HCT116 (cell line): ENCODE results near the gene CHD9NB. TPM values are rescaled to one million over a fixed set of nuclear protein-coding genes. Genes with fewer than 3 reads are reported as not detected.

Source experiments
- ATAC-seq: fragments of 200-7000 bp; cut with Tn5 transposase; 2 replicates; pipeline ENCODE4 v1.9.1; 2020; ENCODE audit warnings: mild to moderate bottlenecking, moderate library complexity
- BruUV-seq: library from RNA; stranded (reverse); fragments of 400-500 nt; replicated peaks from 2 replicates; lab custom pipeline; 2021; lab: Mats Ljungman, UMichigan
- CTCF ChIA-PET: fragments of 300-600 bp; sonication (Branson Sonifier 250); formaldehyde crosslinking; loops from one replicate; lab custom pipeline; 2021; ENCODE audit warnings: antibody characterized with exemption; lab: Charles Lee
- POLR2A ChIA-PET: fragments of 300-600, 350-600 bp; sonication (Branson Sonifier 250); formaldehyde crosslinking; loops from one replicate; lab custom pipeline; 2021; ENCODE audit warnings: antibody characterized with exemption; lab: Charles Lee
- RAD21 ChIA-PET, 2 experiments: fragments of 300-600 bp; sonication (Branson Sonifier 250); formaldehyde crosslinking; loops; one replicate each; lab custom pipeline; 2023; ENCODE audit warnings: low total read pairs in 2 of 2; ENCODE audit not compliant: uncharacterized antibody in 2 of 2, unreplicated experiment in 2 of 2, low non-redundant PET in 1 of 2; lab: Charles Lee
- DNase-seq: peaks from one replicate; pipeline ENCODE4 v3.0.0-alpha.2; 2010; ENCODE audit warnings: low read depth, low spot score
- H2AFZ ChIP-seq: fragments of 200-600 bp; shearing (Covaris generic), sonication (generic); 2 replicates; pipeline ENCODE4 v1.6.1; 2017; ENCODE audit warnings: low read depth, mixed run types, mixed read lengths, antibody characterized with exemption, low read length; ENCODE audit not compliant: poor library complexity, severe bottlenecking
- H3K27ac ChIP-seq: 2 replicates; pipeline ENCODE4 v1.5.1; 2012; ENCODE audit warnings: low read depth, low read length
- H3K27me3 ChIP-seq: fragments of 200-600 bp; sonication (generic); 2 replicates; pipeline ENCODE4 v1.6.1; 2016; ENCODE audit warnings: mixed run types, low read length, mixed read lengths; ENCODE audit not compliant: insufficient read depth
- H3K36me3 ChIP-seq, 2 experiments: fragments of 200-500 bp in 1 of 2; fragments of 200-600 bp in 1 of 2; sonication (Bioruptor generic) in 1 of 2; sonication (generic) in 1 of 2; 2 replicates each; pipeline versions ENCODE4 v1.5.1 to v1.6.1; 2014 to 2016; ENCODE audit warnings: low read length in 2 of 2, inconsistent platforms in 1 of 2, mixed read lengths in 1 of 2, mixed run types in 1 of 2; ENCODE audit not compliant: insufficient read depth in 2 of 2, control insufficient read depth in 1 of 2
- H3K4me1 ChIP-seq, 2 experiments: fragments of 200-600 bp in 1 of 2; sonication (generic) in 1 of 2; 2 replicates each; pipeline versions ENCODE4 v1.5.1 to v1.6.1; 2012 to 2017; ENCODE audit warnings: low read length in 2 of 2, inconsistent platforms in 1 of 2, mild to moderate bottlenecking in 1 of 2, mixed read lengths in 1 of 2, mixed run types in 1 of 2, moderate library complexity in 1 of 2; ENCODE audit not compliant: insufficient read depth in 2 of 2, control insufficient read depth in 1 of 2
- H3K4me2 ChIP-seq: fragments of 200-600 bp; sonication (generic); 2 replicates; pipeline ENCODE4 v1.6.1; 2017; ENCODE audit warnings: mixed run types, low read length, mixed read lengths
- H3K4me3 ChIP-seq, 2 experiments: fragments of 200-600 bp in 1 of 2; sonication (generic) in 1 of 2; replicated peaks in 1 of 2; 2 replicates each; pipeline ENCODE4 v1.5.1; 2011 to 2016; ENCODE audit warnings: low read length in 2 of 2, control low read depth in 1 of 2, low read depth in 1 of 2, mild to moderate bottlenecking in 1 of 2, mixed read lengths in 1 of 2, mixed run types in 1 of 2
- H3K79me2 ChIP-seq: fragments of 200-600 bp; sonication (generic); 2 replicates; pipeline ENCODE4 v1.6.1; 2017; ENCODE audit warnings: mild to moderate bottlenecking, mixed run types, low read length, moderate library complexity, mixed read lengths; ENCODE audit not compliant: insufficient read depth
- H3K9ac ChIP-seq: fragments of 200-600 bp; sonication (generic); 2 replicates; pipeline ENCODE4 v1.6.1; 2016; ENCODE audit warnings: low read length, mixed read lengths
- H3K9me2 ChIP-seq: fragments of 200-600 bp; sonication (generic), shearing (Covaris generic); 2 replicates; pipeline ENCODE4 v1.6.1; 2017; ENCODE audit warnings: mixed run types, mild to moderate bottlenecking, moderate library complexity; ENCODE audit not compliant: insufficient read depth
- H3K9me3 ChIP-seq, 2 experiments: fragments of 200-500 bp in 1 of 2; fragments of 200-600 bp in 1 of 2; sonication (Bioruptor generic) in 1 of 2; sonication (generic) in 1 of 2; 2 replicates each; pipeline ENCODE4 v1.6.1; 2014 to 2017; ENCODE audit warnings: low read length in 2 of 2, mixed read lengths in 2 of 2, inconsistent platforms in 1 of 2, low read depth in 1 of 2, mild to moderate bottlenecking in 1 of 2, mixed run types in 1 of 2, moderate library complexity in 1 of 2; ENCODE audit not compliant: control insufficient read depth in 1 of 2, insufficient read depth in 1 of 2
- H4K20me1 ChIP-seq: fragments of 200-600 bp; sonication (generic), shearing (Covaris generic); 2 replicates; pipeline ENCODE4 v1.6.1; 2017; ENCODE audit warnings: mixed run types, mild to moderate bottlenecking, moderate library complexity; ENCODE audit not compliant: insufficient read depth
- CBX3 ChIP-seq: IDR thresholded peaks from 2 replicates; pipeline ENCODE4 v1.6.1; 2012; ENCODE audit warnings: low read depth
- CEBPB ChIP-seq: IDR thresholded peaks from 2 replicates; pipeline ENCODE4 v1.6.1; 2012; ENCODE audit warnings: low read depth
- EGR1 ChIP-seq: IDR thresholded peaks from 2 replicates; pipeline ENCODE4 v1.6.1; 2012; ENCODE audit warnings: low read depth
- ELF1 ChIP-seq: IDR thresholded peaks from 2 replicates; pipeline ENCODE4 v1.6.1; 2012; ENCODE audit warnings: low read depth, borderline replicate concordance
- EZH2 ChIP-seq: fragments of 200-600 bp; sonication (generic); IDR thresholded peaks from 2 replicates; pipeline ENCODE4 v1.6.1; 2017; ENCODE audit warnings: antibody characterized with exemption, mixed run types
- EZH2phosphoT487 ChIP-seq: fragments of 200-600 bp; IDR thresholded peaks from 2 replicates; pipeline ENCODE4 v1.6.1; 2018; ENCODE audit warnings: antibody characterized with exemption, borderline replicate concordance
- POLR2AphosphoS5 ChIP-seq: IDR thresholded peaks from 2 replicates; pipeline ENCODE4 v1.6.1; 2011; ENCODE audit warnings: mild to moderate bottlenecking, low read depth, low read length, moderate library complexity
- RAD21 ChIP-seq: IDR thresholded peaks from 2 replicates; pipeline ENCODE4 v1.6.1; 2012; ENCODE audit warnings: low read depth, mild to moderate bottlenecking
- SIN3A ChIP-seq: IDR thresholded peaks from 2 replicates; pipeline ENCODE4 v1.6.1; 2012; ENCODE audit warnings: low read depth
- SP1 ChIP-seq: IDR thresholded peaks from 2 replicates; pipeline ENCODE4 v1.6.1; 2012; ENCODE audit warnings: low read depth
- SRF ChIP-seq: IDR thresholded peaks from 2 replicates; pipeline ENCODE4 v1.6.1; 2012; ENCODE audit warnings: low read depth
- ZNF274 ChIP-seq: fragments of 200-500 bp; sonication (Bioruptor generic); IDR thresholded peaks from 2 replicates; pipeline ENCODE4 v1.6.1; 2014; ENCODE audit warnings: mild to moderate bottlenecking, low read depth, low read length, inconsistent platforms
- intact Hi-C: fragments of 100-400 bp; cut with micrococcal nuclease; formaldehyde crosslinking; loops from 2 replicates; pipeline ENCODE4 v1.10.0; 2022
- total RNA-seq: library from RNA; stranded (reverse); gene quantifications from one replicate; pipeline ENCODE4 v1.2.1, GENCODE V29; 2021; ENCODE audit not compliant: unreplicated experiment
- TF ChIP-seq, protein P1 (sequence below), 3 experiments: fragments of 200-600 bp in 1 of 3; sonication (generic) in 1 of 3; IDR thresholded peaks in 2 of 3; conservative IDR thresholded peaks in 1 of 3; 2 replicates each; pipeline ENCODE4 v1.5.1; 2012 to 2017; ENCODE audit warnings: low read depth in 2 of 3, low read length in 2 of 3, antibody characterized with exemption in 1 of 3, borderline replicate concordance in 1 of 3, control low read depth in 1 of 3, mild to moderate bottlenecking in 1 of 3, mixed read lengths in 1 of 3, mixed run types in 1 of 3, moderate library complexity in 1 of 3; ENCODE audit not compliant: insufficient read depth in 1 of 3
- TF ChIP-seq, protein P2 (sequence below): IDR thresholded peaks from 2 replicates; pipeline ENCODE4 v1.6.1; 2011; ENCODE audit warnings: mild to moderate bottlenecking, low read length, moderate library complexity; ENCODE audit not compliant: insufficient replicate concordance; ENCODE audit errors: extremely low read depth
- TF ChIP-seq, protein P3 (sequence below): IDR thresholded peaks from 2 replicates; pipeline ENCODE4 v1.6.1; 2012

Gene CHD9NB
- total RNA-seq, 1 experiment from 2014 or later: 1.2 TPM

DNA sequence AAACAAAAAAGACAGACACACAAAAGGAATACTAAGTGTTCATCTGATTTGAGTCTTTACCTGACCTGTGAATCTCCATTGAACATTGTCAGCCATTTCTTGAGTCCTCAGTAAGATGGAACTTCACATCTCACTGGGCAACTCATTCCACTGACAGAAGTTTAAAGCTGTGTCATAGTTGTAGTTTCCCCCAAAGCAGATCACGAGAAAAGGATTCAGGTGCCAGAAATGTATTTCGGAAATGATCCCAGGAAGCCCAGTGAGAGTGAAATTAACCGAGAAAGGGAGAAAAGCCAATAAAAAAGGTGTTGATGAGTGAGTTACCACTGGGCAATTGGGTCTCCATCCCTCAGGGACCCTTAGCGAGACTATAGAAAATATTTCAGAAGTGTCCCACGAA is 8.6 kb upstream of the CHD9NB start (continued):
- TF ChIP-seq, protein P1, sequence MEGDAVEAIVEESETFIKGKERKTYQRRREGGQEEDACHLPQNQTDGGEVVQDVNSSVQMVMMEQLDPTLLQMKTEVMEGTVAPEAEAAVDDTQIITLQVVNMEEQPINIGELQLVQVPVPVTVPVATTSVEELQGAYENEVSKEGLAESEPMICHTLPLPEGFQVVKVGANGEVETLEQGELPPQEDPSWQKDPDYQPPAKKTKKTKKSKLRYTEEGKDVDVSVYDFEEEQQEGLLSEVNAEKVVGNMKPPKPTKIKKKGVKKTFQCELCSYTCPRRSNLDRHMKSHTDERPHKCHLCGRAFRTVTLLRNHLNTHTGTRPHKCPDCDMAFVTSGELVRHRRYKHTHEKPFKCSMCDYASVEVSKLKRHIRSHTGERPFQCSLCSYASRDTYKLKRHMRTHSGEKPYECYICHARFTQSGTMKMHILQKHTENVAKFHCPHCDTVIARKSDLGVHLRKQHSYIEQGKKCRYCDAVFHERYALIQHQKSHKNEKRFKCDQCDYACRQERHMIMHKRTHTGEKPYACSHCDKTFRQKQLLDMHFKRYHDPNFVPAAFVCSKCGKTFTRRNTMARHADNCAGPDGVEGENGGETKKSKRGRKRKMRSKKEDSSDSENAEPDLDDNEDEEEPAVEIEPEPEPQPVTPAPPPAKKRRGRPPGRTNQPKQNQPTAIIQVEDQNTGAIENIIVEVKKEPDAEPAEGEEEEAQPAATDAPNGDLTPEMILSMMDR (IDR thresholded peaks at IDR 0.05 in 2 of 3, conservative IDR thresholded peaks at IDR 0.05 in 1 of 3; ENCODE audit: borderline replicate concordance in 1 of 3, insufficient read depth in 1 of 3, low read depth in 2 of 3, low read length in 2 of 3): no peak

DNA sequence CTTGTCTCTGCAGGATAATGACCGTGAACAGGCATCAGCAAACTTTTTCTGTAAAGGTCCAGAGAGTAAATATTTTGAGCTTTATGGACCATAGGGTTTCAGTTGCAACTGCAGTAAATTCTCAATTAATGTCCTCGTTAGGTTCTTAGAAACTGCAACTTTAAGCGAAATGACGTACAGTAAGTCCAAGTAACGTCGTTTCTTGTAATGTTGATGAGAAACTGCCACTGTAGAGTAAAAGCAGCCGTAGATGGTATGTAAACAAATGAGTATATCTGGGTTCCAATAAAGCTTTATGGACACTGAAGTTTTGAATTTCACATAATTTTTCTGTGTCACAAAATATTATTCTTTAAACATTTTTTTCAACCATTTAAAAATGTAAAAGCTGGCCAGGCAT is 7.0 kb upstream of the CHD9NB start:
- no peak overlapping the region for H3K9ac ChIP-seq
- no peaks in the 10 kb centered on the region for H3K36me3 ChIP-seq
- BruUV-seq: no TSS peak
- peaks cover 17 to 34% of the 10 kb centered on the region in 2 experiments for H3K4me1 ChIP-seq
- H3K27me3 ChIP-seq: no peaks in the 10 kb centered on the region
- H3K4me3 ChIP-seq: no peak overlapping the region
- no peak for TF ChIP-seq SRF
- TF ChIP-seq, all 23 proteins: peak for 0
- Histone ChIP-seq H3K9me2 (no peaks in the 10 kb centered on the region), H3K9me3 (no peaks in the 10 kb centered on the region), H2AFZ (no peak overlapping the region), H4K20me1 (0 out of 2 replicates have a peak, but pooled peaks cover 4% of the 10 kb centered on the region), H3K27ac (no peak overlapping the region), H3K79me2 (peaks cover 92% of the 10 kb centered on the region), H3K4me2 (no peak overlapping the region)
- DNase-seq (no peak), ATAC-seq (no peak)
- RAD21 ChIA-PET: no interaction called here
- CTCF ChIA-PET: no interaction called here
- intact Hi-C loops: no loop called here
- POLR2A ChIA-PET: interaction anchor here (0.6 to 1.2 kb wide), 2 partner anchors 24 to 214 kb away, joined by 3 to 6 read pairs; no protein-coding TSS in a partner anchor

DNA sequence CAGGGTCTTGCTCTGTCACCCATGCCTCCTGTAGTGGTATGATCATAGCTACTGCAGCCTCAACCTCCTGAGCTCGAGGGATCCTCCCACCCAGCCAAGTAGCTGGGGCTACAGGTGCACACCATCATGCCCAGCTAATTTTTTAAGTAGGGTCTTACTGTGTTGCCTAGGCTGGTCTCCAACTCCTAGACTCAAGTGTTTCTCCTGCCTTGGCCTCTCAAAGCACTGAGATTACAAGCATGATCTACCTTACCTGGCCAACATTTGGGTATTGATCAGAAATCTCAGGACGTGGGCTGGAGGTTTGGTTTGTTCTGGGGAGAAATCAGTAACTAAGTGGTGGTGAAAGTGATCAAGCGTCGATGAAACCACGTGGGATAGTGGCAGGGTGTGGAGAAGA is 6.2 kb upstream of the CHD9NB start:
- Histone ChIP-seq H4K20me1 (0 out of 2 replicates have a peak, but pooled peaks cover 4% of the 10 kb centered on the region), H3K27me3 (no peaks in the 10 kb centered on the region), H3K4me2 (no peak overlapping the region), H3K79me2 (peaks cover 87% of the 10 kb centered on the region), H2AFZ (no peak overlapping the region), H3K9me2 (no peaks in the 10 kb centered on the region), H3K4me3 (no peak overlapping the region), H3K36me3 (no peaks in the 10 kb centered on the region), H3K27ac (no peak overlapping the region), H3K4me1 (peaks cover 22 to 42% of the 10 kb centered on the region in 2 experiments), H3K9ac (no peak overlapping the region), H3K9me3 (no peaks in the 10 kb centered on the region)
- intact Hi-C loops: no loop called here
- ChIA-PET CTCF (no interaction called here), RAD21 (no interaction called here), POLR2A (no interaction called here)
- TF ChIP-seq, protein P2, sequence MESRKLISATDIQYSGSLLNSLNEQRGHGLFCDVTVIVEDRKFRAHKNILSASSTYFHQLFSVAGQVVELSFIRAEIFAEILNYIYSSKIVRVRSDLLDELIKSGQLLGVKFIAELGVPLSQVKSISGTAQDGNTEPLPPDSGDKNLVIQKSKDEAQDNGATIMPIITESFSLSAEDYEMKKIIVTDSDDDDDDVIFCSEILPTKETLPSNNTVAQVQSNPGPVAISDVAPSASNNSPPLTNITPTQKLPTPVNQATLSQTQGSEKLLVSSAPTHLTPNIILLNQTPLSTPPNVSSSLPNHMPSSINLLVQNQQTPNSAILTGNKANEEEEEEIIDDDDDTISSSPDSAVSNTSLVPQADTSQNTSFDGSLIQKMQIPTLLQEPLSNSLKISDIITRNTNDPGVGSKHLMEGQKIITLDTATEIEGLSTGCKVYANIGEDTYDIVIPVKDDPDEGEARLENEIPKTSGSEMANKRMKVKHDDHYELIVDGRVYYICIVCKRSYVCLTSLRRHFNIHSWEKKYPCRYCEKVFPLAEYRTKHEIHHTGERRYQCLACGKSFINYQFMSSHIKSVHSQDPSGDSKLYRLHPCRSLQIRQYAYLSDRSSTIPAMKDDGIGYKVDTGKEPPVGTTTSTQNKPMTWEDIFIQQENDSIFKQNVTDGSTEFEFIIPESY: no peak
- TF ChIP-seq ZNF274 (no peak), ELF1 (no peak), CEBPB (no peak), EZH2 (no peak), CBX3 (no peak), SIN3A (no peak), POLR2AphosphoS5 (no peak), RAD21 (no peak), EZH2phosphoT487 (no peak), SP1 (no peak), EGR1 (no peak), SRF (no peak)
- TF ChIP-seq, protein P3, sequence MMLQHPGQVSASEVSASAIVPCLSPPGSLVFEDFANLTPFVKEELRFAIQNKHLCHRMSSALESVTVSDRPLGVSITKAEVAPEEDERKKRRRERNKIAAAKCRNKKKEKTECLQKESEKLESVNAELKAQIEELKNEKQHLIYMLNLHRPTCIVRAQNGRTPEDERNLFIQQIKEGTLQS: no peak
- ATAC-seq: no peak
- BruUV-seq: no TSS peak
- no peak for DNase-seq
